GM19438 (cell line): ENCODE data around the gene SRRM5.
"Not testable (repeated sequence)": the region's sequence is repeated elsewhere in the genome, so short reads cannot be mapped to it uniquely, and the experiment has no call there.

Experiments used
- ATAC-seq: cut with Tn5 transposase; IDR thresholded peaks from one replicate; pipeline ENCODE4 v1.9.1; 2021; ENCODE audit warnings: low read depth; ENCODE audit not compliant: unreplicated experiment

The SRRM5 gene

GRCh38 chr19:43611788-43612187 is at the start of gene SRRM5:
Gene SRRM5, plus strand, starts transcription at chr19:43612088. Its CDS starts 34 bp downstream, at chr19:43612122.
- no peak for ATAC-seq

GRCh38 chr19:43562226-43562697 is 49.6 kb upstream of the SRRM5 start:
- ATAC-seq, result no peak

- peak; percentile 74 for ATAC-seq
These were observed 49.1 kb upstream of the SRRM5 start for GRCh38 chr19:43562698-43563241.

- no peak for ATAC-seq
These were observed 48.0 kb upstream of the SRRM5 start for GRCh38 chr19:43563816-43564457.

- no peak for ATAC-seq
These were observed 47.1 kb upstream of the SRRM5 start for GRCh38 chr19:43564800-43565199.

GRCh38 chr19:43569657-43570056 is 42.2 kb upstream of the SRRM5 start:
- no peak for ATAC-seq

- no peak for ATAC-seq
These were observed 41.6 kb upstream of the SRRM5 start for GRCh38 chr19:43570174-43570791.

- no peak for ATAC-seq
These were observed 39.7 kb upstream of the SRRM5 start for GRCh38 chr19:43572171-43572588.

GRCh38 chr19:43574424-43575155 is 37.3 kb upstream of the SRRM5 start:
- ATAC-seq, result no peak

- ATAC-seq, result peak; percentile 97
These were observed 36.5 kb upstream of the SRRM5 start, which contains the start of the genes PINLYP and XRCC1 for GRCh38 chr19:43575156-43575950. Gene PINLYP, plus strand, starts transcription at chr19:43575801. Its CDS starts 1,391 bp downstream, at chr19:43577192. Gene XRCC1, minus strand, starts transcription at chr19:43575527. Its CDS starts 69 bp downstream, at chr19:43575458.

GRCh38 chr19:43575955-43576878 is 35.7 kb upstream of the SRRM5 start:
- ATAC-seq, result no peak

- ATAC-seq, result no peak
These were observed 33.1 kb upstream of the SRRM5 start for GRCh38 chr19:43578787-43579186.

GRCh38 chr19:43581467-43581866 is 30.4 kb upstream of the SRRM5 start:
- ATAC-seq, result no peak

- ATAC-seq, result no peak
These were observed 29.4 kb upstream of the SRRM5 start for GRCh38 chr19:43582495-43582894.

- ATAC-seq, result no peak
These were observed 27.4 kb upstream of the SRRM5 start for GRCh38 chr19:43584484-43584883.

GRCh38 chr19:43586346-43586745 is 25.5 kb upstream of the SRRM5 start:
- no peak for ATAC-seq

GRCh38 chr19:43587029-43587428 is 24.9 kb upstream of the SRRM5 start:
- not testable (repeated sequence) for ATAC-seq

GRCh38 chr19:43589277-43589676 is 22.6 kb upstream of the SRRM5 start:
- ATAC-seq, result no peak

GRCh38 chr19:43589678-43590077 is 22.2 kb upstream of the SRRM5 start:
- ATAC-seq, result no peak
